Measurements from ENCODE around the gene KLHL25.

DNA sequence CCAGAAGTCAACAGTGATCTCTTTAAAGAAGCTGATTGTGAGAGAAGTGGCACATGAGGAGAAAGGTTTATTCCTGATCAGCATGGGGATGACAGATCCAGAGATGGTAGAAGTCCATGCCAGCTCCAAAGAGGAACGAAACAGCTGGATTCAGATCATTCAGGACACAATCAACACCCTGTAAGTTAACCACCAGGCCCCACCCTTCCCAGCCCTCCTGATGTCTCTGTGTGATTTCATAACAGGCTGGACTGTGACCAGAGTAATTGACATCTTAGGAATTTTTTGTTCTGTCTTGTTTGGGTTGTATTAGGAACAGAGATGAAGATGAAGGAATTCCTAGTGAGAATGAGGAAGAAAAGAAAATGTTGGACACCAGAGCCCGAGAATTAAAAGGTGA, 67.7 kb downstream of the KLHL25 start:
- TF ChIP-seq, protein P1, sequence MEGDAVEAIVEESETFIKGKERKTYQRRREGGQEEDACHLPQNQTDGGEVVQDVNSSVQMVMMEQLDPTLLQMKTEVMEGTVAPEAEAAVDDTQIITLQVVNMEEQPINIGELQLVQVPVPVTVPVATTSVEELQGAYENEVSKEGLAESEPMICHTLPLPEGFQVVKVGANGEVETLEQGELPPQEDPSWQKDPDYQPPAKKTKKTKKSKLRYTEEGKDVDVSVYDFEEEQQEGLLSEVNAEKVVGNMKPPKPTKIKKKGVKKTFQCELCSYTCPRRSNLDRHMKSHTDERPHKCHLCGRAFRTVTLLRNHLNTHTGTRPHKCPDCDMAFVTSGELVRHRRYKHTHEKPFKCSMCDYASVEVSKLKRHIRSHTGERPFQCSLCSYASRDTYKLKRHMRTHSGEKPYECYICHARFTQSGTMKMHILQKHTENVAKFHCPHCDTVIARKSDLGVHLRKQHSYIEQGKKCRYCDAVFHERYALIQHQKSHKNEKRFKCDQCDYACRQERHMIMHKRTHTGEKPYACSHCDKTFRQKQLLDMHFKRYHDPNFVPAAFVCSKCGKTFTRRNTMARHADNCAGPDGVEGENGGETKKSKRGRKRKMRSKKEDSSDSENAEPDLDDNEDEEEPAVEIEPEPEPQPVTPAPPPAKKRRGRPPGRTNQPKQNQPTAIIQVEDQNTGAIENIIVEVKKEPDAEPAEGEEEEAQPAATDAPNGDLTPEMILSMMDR (IDR thresholded peaks at IDR 0.05), result no peak
- TF ChIP-seq POLR2AphosphoS5 (IDR thresholded peaks at IDR 0.05) (peak in 1 of 3 donors; percentile 38), POLR2A (IDR thresholded peaks at IDR 0.05) (no peak)
